Chondrocyte (in vitro differentiated cells): ENCODE measurements around the gene ANK2. TPM values are rescaled to one million over a fixed set of nuclear protein-coding genes. Genes with fewer than 3 reads are reported as not detected.

Experiments
- DNase-seq: peaks from one replicate; pipeline ENCODE4 v3.0.0; 2021; ENCODE audit warnings: mixed read lengths, low spot score
- H3K27ac Mint-ChIP-seq: one replicate; pipeline ENCODE4 v1.8.0; 2021; ENCODE audit warnings: mild to moderate bottlenecking, moderate library complexity, mixed read lengths; ENCODE audit not compliant: unreplicated experiment
- H3K27me3 Mint-ChIP-seq: 2 replicates; pipeline ENCODE4 v1.8.0; 2021; ENCODE audit warnings: low read depth, mixed read lengths
- H3K36me3 Mint-ChIP-seq: 2 replicates; pipeline ENCODE4 v1.8.0; 2021; ENCODE audit warnings: low read depth, mixed read lengths
- H3K4me1 Mint-ChIP-seq: 2 replicates; pipeline ENCODE4 v1.8.0; 2021; ENCODE audit warnings: low read depth, mild to moderate bottlenecking, mixed read lengths
- H3K4me3 Mint-ChIP-seq: one replicate; pipeline ENCODE4 v1.8.0; 2021; ENCODE audit warnings: mild to moderate bottlenecking, moderate library complexity, mixed read lengths; ENCODE audit not compliant: unreplicated experiment
- H3K9me3 Mint-ChIP-seq: 2 replicates; pipeline ENCODE4 v1.8.0; 2021; ENCODE audit warnings: low read depth, mixed read lengths
- CTCF ChIP-seq: fragments of 200-600 bp; sonication (generic); IDR thresholded peaks from 2 replicates; pipeline ENCODE4 v1.5.0; 2021; ENCODE audit warnings: antibody characterized with exemption, mild to moderate bottlenecking, moderate library complexity
- total RNA-seq: library from RNA; stranded (reverse); gene quantifications from 3 replicates; pipeline ENCODE4 v1.2.1, GENCODE V29; 2021

ANK2 gene
- total RNA-seq, 1 donor from 2014 or later = 71.2 TPM

GRCh38 chr4:113349430-113349829 is 300.0 kb downstream of the ANK2 start:
- no peak for DNase-seq
- Mint-ChIP-seq H3K4me3 (no peak overlapping the region), H3K36me3 (peaks cover 11% of the 10 kb centered on the region), H3K27ac (no peak overlapping the region), H3K9me3 (no peaks in the 10 kb centered on the region), H3K27me3 (no peaks in the 10 kb centered on the region), H3K4me1 (no peaks in the 10 kb centered on the region)
- TF ChIP-seq CTCF = no peak

- no peak overlapping the region for H3K27ac Mint-ChIP-seq
- no peak for TF ChIP-seq CTCF
- H3K9me3 Mint-ChIP-seq = no peaks in the 10 kb centered on the region
- no peaks in the 10 kb centered on the region for H3K27me3 Mint-ChIP-seq
- peaks cover 6% of the 10 kb centered on the region for H3K4me1 Mint-ChIP-seq
- peaks cover 12% of the 10 kb centered on the region for H3K36me3 Mint-ChIP-seq
- no peak for DNase-seq
- no peak overlapping the region for H3K4me3 Mint-ChIP-seq
These were observed 301.1 kb downstream of the ANK2 start for GRCh38 chr4:113350576-113350975.

- peaks cover 11% of the 10 kb centered on the region for H3K9me3 Mint-ChIP-seq
- no peak for DNase-seq
- H3K27ac Mint-ChIP-seq = peak overlapping the region; percentile 63
- peak; percentile 31 for TF ChIP-seq CTCF
- peaks cover 13% of the 10 kb centered on the region for H3K4me1 Mint-ChIP-seq
- H3K27me3 Mint-ChIP-seq = no peaks in the 10 kb centered on the region
- peaks cover 23% of the 10 kb centered on the region for H3K36me3 Mint-ChIP-seq
- no peak overlapping the region for H3K4me3 Mint-ChIP-seq
These were observed 306.3 kb downstream of the ANK2 start for GRCh38 chr4:113355550-113356371.

- peaks cover 23% of the 10 kb centered on the region for H3K36me3 Mint-ChIP-seq
- peaks cover 13% of the 10 kb centered on the region for H3K4me1 Mint-ChIP-seq
- DNase-seq = no peak
- H3K4me3 Mint-ChIP-seq = no peak overlapping the region
- no peak for TF ChIP-seq CTCF
- no peak overlapping the region for H3K27ac Mint-ChIP-seq
- peaks cover 11% of the 10 kb centered on the region for H3K9me3 Mint-ChIP-seq
- H3K27me3 Mint-ChIP-seq = no peaks in the 10 kb centered on the region
These were observed 307.0 kb downstream of the ANK2 start for GRCh38 chr4:113356453-113356852.

GRCh38 chr4:113358784-113359183 is 309.3 kb downstream of the ANK2 start:
- Mint-ChIP-seq H3K27me3 (no peaks in the 10 kb centered on the region), H3K9me3 (peaks cover 11% of the 10 kb centered on the region), H3K4me3 (no peak overlapping the region)

More at GRCh38 chr4:113358784-113359183, 309.3 kb downstream of the ANK2 start:
- TF ChIP-seq CTCF = no peak
- Mint-ChIP-seq H3K36me3 (peaks cover 25% of the 10 kb centered on the region), H3K4me1 (peaks cover 13% of the 10 kb centered on the region), H3K27ac (no peak overlapping the region)
- no peak for DNase-seq
